Ishikawa (cell line): Measurements from ENCODE around the gene REV1.

ENCODE experiments used
- CEBPB ChIP-seq: IDR thresholded peaks from 2 replicates; pipeline ENCODE4 v1.6.1; 2012
- CREB1 ChIP-seq: IDR thresholded peaks from 2 replicates; pipeline ENCODE4 v1.6.1; 2012; ENCODE audit warnings: low read depth
- EGR1 ChIP-seq: IDR thresholded peaks from 2 replicates; pipeline ENCODE4 v1.6.1; 2012
- EP300 ChIP-seq: IDR thresholded peaks from 2 replicates; pipeline ENCODE4 v1.6.1; 2012; ENCODE audit warnings: borderline replicate concordance
- FOXM1 ChIP-seq: IDR thresholded peaks from 2 replicates; pipeline ENCODE4 v1.6.1; 2012; ENCODE audit warnings: low read depth, borderline replicate concordance
- NFIC ChIP-seq: IDR thresholded peaks from 2 replicates; pipeline ENCODE4 v1.6.1; 2012
- RAD21 ChIP-seq: IDR thresholded peaks from 2 replicates; pipeline ENCODE4 v1.6.1; 2012; ENCODE audit warnings: low read depth
- REST ChIP-seq: IDR thresholded peaks from 2 replicates; pipeline ENCODE4 v1.6.1; 2012; ENCODE audit warnings: low read depth, mild to moderate bottlenecking
- TAF1 ChIP-seq: IDR thresholded peaks from 2 replicates; pipeline ENCODE4 v1.6.1; 2012; ENCODE audit warnings: low read depth, mild to moderate bottlenecking
- TCF12 ChIP-seq: IDR thresholded peaks from 2 replicates; pipeline ENCODE4 v1.6.1; 2012; ENCODE audit warnings: low read depth
- TEAD4 ChIP-seq: IDR thresholded peaks from 2 replicates; pipeline ENCODE4 v1.6.1; 2012
- YY1 ChIP-seq: IDR thresholded peaks from 2 replicates; pipeline ENCODE4 v1.6.1; 2012; ENCODE audit warnings: low read depth
- ZBTB7A ChIP-seq: IDR thresholded peaks from 2 replicates; pipeline ENCODE4 v1.6.1; 2012; ENCODE audit warnings: low read depth
- TF ChIP-seq, protein P1 (sequence below): IDR thresholded peaks from 2 replicates; pipeline ENCODE4 v1.6.1; 2012

DNA sequence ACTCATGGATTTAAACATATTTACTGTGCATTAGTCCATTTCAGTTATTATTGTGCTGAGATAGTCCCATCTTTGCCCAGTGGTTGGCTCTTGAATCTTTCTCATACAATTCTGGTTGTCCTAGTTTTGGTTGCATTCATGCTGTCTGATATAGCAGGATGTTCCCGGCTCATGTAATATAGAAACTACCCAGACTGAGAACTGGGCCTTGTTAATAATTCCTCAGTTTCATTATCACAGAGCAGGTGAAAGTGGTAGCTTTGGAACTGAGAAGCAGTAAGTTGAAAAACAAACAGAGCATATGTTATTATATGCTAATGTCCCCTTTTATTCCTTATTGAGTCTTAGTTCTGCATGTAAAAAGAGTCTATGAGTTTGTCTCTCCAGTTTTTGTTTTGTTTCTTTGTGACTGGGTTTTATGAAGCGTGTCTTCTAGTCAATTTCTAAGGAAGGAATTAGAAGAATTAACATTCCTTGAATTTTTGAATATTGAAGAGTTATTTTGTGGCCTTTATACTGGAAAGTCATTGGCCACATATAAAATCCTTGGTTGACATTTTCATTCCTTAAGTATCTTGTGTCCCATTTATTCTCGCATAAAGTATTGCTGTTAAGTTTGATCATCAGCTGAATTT lies 109.3 kb downstream of the REV1 start:
- TF ChIP-seq RAD21 (no peak), EP300 (no peak), REST (no peak), NFIC (no peak), ZBTB7A (no peak), TAF1 (no peak), TEAD4 (peak; percentile 24; the same call in 1 of the 2 replicates), CREB1 (no peak), YY1 (no peak), TCF12 (no peak), CEBPB (no peak), FOXM1 (no peak), EGR1 (no peak)
- TF ChIP-seq, protein P1, sequence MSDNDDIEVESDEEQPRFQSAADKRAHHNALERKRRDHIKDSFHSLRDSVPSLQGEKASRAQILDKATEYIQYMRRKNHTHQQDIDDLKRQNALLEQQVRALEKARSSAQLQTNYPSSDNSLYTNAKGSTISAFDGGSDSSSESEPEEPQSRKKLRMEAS = no peak
